Measurements from ENCODE around the gene CPD.

CPD gene

DNA sequence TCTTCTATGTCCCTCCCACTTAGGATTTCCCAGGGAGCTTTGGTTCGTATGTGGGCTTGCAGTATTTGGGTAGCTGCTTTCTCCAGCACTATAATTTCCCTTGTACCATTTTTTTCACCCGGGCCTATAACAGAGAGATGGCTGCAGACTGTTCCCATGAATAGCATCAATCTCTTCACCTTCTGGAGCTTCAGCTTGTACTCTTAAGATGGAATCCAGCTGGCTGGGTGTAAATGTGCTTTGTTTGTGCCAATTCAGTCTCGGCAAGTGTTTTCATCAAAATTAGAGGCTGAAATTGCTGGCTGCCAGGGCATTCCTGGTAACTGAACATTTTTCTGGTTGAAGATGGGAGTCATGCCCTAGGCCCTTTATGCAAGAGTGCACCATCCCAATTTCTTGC lies 12.2 kb upstream of the CPD start:
- Histone ChIP-seq H3K79me2 (ENCODE audit: insufficient read depth, low read length) (no peaks in the 10 kb centered on the region), H3K9me3 (ENCODE audit: insufficient read depth, low read length) (0 out of 2 replicates have a peak, but pooled peaks cover 5% of the 10 kb centered on the region), H3K9me2 (replicated peaks; ENCODE audit: insufficient read depth, low read length) (no peaks in the 10 kb centered on the region), H3K9ac (ENCODE audit: low read length) (no peak overlapping the region), H3K4me2 (ENCODE audit: low read depth, low read length, poor library complexity, severe bottlenecking) (no peak overlapping the region), H2AFZ (ENCODE audit: low read depth, low read length, severe bottlenecking) (no peak overlapping the region), H3K36me3 (ENCODE audit: low read length) (no peaks in the 10 kb centered on the region), H3K27ac (ENCODE audit: low read depth, low read length) (no peak overlapping the region), H4K20me1 (ENCODE audit: low read depth, low read length) (no peaks in the 10 kb centered on the region), H3K4me3 (ENCODE audit: insufficient read depth, low read length, poor library complexity, severe bottlenecking) (no peak overlapping the region), H3K27me3 (ENCODE audit: low read length) (no peaks in the 10 kb centered on the region), H3F3A (ENCODE audit: insufficient read depth) (peaks cover 4% of the 10 kb centered on the region; the same call in 1 of the 2 replicates)
- TF ChIP-seq, protein P1, sequence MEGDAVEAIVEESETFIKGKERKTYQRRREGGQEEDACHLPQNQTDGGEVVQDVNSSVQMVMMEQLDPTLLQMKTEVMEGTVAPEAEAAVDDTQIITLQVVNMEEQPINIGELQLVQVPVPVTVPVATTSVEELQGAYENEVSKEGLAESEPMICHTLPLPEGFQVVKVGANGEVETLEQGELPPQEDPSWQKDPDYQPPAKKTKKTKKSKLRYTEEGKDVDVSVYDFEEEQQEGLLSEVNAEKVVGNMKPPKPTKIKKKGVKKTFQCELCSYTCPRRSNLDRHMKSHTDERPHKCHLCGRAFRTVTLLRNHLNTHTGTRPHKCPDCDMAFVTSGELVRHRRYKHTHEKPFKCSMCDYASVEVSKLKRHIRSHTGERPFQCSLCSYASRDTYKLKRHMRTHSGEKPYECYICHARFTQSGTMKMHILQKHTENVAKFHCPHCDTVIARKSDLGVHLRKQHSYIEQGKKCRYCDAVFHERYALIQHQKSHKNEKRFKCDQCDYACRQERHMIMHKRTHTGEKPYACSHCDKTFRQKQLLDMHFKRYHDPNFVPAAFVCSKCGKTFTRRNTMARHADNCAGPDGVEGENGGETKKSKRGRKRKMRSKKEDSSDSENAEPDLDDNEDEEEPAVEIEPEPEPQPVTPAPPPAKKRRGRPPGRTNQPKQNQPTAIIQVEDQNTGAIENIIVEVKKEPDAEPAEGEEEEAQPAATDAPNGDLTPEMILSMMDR (IDR thresholded peaks at IDR 0.05; ENCODE audit: insufficient read depth, low read length, poor library complexity, severe bottlenecking): no peak
- TF ChIP-seq EZH2phosphoT487 (conservative IDR thresholded peaks at IDR 0.05; ENCODE audit: low read length): no peak

- H3K36me3 ChIP-seq (ENCODE audit: low read length): no peaks in the 10 kb centered on the region
- no peak overlapping the region for H3K9ac ChIP-seq (ENCODE audit: low read length)
- TF ChIP-seq, protein P1 (IDR thresholded peaks at IDR 0.05; ENCODE audit: insufficient read depth, low read length, poor library complexity, severe bottlenecking): no peak
- no peak for TF ChIP-seq EZH2phosphoT487 (conservative IDR thresholded peaks at IDR 0.05; ENCODE audit: low read length)
- H3K27ac ChIP-seq (ENCODE audit: low read depth, low read length): no peak overlapping the region
- H3K9me3 ChIP-seq (ENCODE audit: insufficient read depth, low read length): no peaks in the 10 kb centered on the region
- H3K27me3 ChIP-seq (ENCODE audit: low read length): no peaks in the 10 kb centered on the region
- H4K20me1 ChIP-seq (ENCODE audit: low read depth, low read length): no peaks in the 10 kb centered on the region
- H3F3A ChIP-seq (ENCODE audit: insufficient read depth): no peaks in the 10 kb centered on the region
- H2AFZ ChIP-seq (ENCODE audit: low read depth, low read length, severe bottlenecking): no peak overlapping the region
- H3K9me2 ChIP-seq (replicated peaks; ENCODE audit: insufficient read depth, low read length): no peaks in the 10 kb centered on the region
- no peaks in the 10 kb centered on the region for H3K79me2 ChIP-seq (ENCODE audit: insufficient read depth, low read length)
- no peak overlapping the region for H3K4me2 ChIP-seq (ENCODE audit: low read depth, low read length, poor library complexity, severe bottlenecking)
- no peak overlapping the region for H3K4me3 ChIP-seq (ENCODE audit: insufficient read depth, low read length, poor library complexity, severe bottlenecking)
Measured at GRCh38 chr17:30368912-30369720, 9.6 kb upstream of the CPD start.

GRCh38 chr17:30369995-30370394 lies 8.7 kb upstream of the CPD start:
- no peaks in the 10 kb centered on the region for H3K36me3 ChIP-seq (ENCODE audit: low read length)
- H3K9ac ChIP-seq (ENCODE audit: low read length): no peak overlapping the region
- H2AFZ ChIP-seq (ENCODE audit: low read depth, low read length, severe bottlenecking): no peak overlapping the region
- no peaks in the 10 kb centered on the region for H3F3A ChIP-seq (ENCODE audit: insufficient read depth)
- TF ChIP-seq, protein P1 (IDR thresholded peaks at IDR 0.05; ENCODE audit: insufficient read depth, low read length, poor library complexity, severe bottlenecking): no peak
- no peak for TF ChIP-seq EZH2phosphoT487 (conservative IDR thresholded peaks at IDR 0.05; ENCODE audit: low read length)
- H3K27ac ChIP-seq (ENCODE audit: low read depth, low read length): no peak overlapping the region
- no peaks in the 10 kb centered on the region for H3K79me2 ChIP-seq (ENCODE audit: insufficient read depth, low read length)
- H3K9me2 ChIP-seq (replicated peaks; ENCODE audit: insufficient read depth, low read length): no peaks in the 10 kb centered on the region
- H3K4me3 ChIP-seq (ENCODE audit: insufficient read depth, low read length, poor library complexity, severe bottlenecking): no peak overlapping the region
- H3K4me2 ChIP-seq (ENCODE audit: low read depth, low read length, poor library complexity, severe bottlenecking): no peak overlapping the region
- H3K9me3 ChIP-seq (ENCODE audit: insufficient read depth, low read length): no peaks in the 10 kb centered on the region
- H3K27me3 ChIP-seq (ENCODE audit: low read length): no peaks in the 10 kb centered on the region
- H4K20me1 ChIP-seq (ENCODE audit: low read depth, low read length): no peaks in the 10 kb centered on the region
